Esophagus squamous epithelium (tissue), 4 donors: ENCODE data around the gene CD47.

Experiments
- CTCF ChIP-seq, 6 experiments: fragments of 450-650 bp in 4 of 6; fragments of 200-600 bp in 2 of 6; sonication (generic) in 2 of 6; IDR thresholded peaks; one replicate each; pipeline ENCODE4 v1.5.1; 2016 to 2019; ENCODE audit warnings: antibody characterized with exemption in 6 of 6, mild to moderate bottlenecking in 4 of 6, moderate library complexity in 4 of 6
- POLR2A ChIP-seq, 4 donors: fragments of 450-650 bp; IDR thresholded peaks; one replicate each; pipeline ENCODE4 v1.6.1; 2017; ENCODE audit warnings: antibody characterized with exemption in 4 of 4, mild to moderate bottlenecking in 4 of 4, moderate library complexity in 3 of 4

DNA sequence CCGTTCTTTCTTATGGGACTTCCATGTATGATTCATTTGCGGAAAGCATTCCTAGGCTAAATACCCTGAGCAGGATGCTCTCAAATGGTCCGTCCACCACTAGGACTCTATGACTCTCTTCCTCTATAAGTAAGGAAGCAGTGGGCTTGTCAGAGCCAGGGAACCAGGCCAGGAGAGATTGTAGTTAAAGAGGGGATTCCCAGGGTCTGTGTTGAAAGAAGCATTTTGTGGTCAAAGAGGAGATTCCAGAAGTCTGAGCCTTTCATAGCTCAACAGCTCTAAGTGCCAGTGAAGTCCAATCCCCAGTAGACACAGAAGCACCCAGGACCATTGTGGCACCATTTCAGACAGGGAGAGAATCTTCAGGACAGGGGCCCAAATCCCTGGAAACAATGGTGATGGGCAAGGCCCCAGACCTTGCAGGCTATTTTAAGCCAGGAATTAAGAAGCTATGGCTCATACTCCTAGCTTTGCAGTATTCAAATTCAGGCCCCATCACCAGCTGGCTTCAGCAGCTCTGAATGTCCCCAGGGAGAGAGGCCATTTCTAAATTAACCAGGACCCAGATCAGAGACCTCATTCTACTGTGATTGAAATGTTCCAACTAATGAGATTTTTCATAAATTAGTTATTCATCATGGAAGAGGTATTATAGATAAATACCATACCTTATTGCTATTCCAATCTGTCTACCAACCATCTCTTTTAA is 81.7 kb downstream of the CD47 start:
- TF ChIP-seq CTCF (IDR thresholded peaks at IDR 0.05) (no peak), POLR2A (IDR thresholded peaks at IDR 0.05) (no peak)
